Eye (tissue), 1 donor: Measurements from ENCODE around the gene ZFYVE28.

Experiments used
- DNase-seq: peaks from one replicate; pipeline ENCODE4 v3.0.0-alpha.2; 2015

ZFYVE28 gene

GRCh38 chr4:2347190-2347589 is 71.3 kb downstream of the ZFYVE28 start:
- DNase-seq: no peak

DNA sequence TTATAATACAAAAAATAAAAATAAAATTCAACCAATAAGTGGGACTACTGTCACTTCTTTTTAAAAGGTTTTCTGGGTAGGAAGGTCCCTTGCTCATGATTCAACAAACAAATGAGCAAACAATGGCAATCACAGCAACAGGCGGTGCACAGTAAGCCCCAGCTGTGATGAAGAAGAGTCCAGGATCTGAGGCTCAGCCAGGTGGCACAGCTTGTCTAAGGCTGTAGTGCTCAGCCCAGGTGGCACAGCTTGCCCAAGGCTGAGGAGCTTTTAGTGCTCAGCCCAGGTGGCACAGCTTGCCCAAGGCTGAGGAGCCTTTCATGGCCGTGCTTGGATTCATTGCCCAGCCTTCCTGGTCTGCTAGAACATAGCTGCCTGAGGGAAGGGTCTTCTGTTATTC is 75.0 kb downstream of the ZFYVE28 start:
- DNase-seq: no peak

GRCh38 chr4:2341911-2342652 is 76.4 kb downstream of the ZFYVE28 start:
- DNase-seq: no peak

- DNase-seq: no peak
Measured at GRCh38 chr4:2341261-2341841, 77.1 kb downstream of the ZFYVE28 start.

- no peak for DNase-seq
Measured at GRCh38 chr4:2340272-2341061, 78.0 kb downstream of the ZFYVE28 start.

DNA sequence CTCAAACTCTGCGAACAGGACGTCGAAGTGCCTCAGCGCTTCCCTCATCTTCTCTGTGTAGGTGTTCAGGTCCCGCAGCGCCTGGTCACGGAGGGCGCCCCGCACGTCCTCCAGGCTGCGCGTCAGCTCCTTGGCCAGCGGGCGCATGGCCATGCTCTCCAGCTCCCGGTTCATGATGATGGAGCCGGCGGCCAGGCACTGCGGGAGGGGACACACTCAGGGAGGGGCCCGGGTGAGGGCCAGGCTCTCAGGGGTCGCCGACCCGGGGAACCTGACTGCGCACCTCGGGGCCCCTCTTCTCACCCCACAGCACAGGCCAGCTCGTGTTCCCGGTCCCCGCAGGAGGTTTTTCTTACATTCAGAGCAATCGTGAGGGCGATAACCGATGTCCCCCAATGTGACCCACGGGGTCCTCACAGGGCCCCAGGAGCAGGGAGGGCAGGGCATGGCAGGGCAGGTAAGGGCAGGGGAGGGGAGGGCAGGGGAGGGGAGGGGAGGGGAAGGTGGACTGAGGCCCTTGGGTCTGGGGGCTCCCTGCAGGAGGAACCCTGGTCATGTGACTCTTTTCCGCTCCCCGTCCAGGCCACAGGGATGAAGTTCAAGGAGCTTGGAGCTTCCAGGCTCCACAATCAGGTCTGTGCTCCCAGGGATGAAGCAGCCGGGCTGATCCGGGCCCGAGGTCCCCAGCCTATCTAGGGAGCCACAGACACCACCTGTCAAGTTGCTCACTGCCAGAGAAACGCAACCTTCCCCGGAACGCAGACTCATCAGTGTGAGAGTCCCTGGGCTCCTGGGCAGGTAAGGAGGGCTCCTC is 78.8 kb downstream of the ZFYVE28 start:
- no peak for DNase-seq

DNA sequence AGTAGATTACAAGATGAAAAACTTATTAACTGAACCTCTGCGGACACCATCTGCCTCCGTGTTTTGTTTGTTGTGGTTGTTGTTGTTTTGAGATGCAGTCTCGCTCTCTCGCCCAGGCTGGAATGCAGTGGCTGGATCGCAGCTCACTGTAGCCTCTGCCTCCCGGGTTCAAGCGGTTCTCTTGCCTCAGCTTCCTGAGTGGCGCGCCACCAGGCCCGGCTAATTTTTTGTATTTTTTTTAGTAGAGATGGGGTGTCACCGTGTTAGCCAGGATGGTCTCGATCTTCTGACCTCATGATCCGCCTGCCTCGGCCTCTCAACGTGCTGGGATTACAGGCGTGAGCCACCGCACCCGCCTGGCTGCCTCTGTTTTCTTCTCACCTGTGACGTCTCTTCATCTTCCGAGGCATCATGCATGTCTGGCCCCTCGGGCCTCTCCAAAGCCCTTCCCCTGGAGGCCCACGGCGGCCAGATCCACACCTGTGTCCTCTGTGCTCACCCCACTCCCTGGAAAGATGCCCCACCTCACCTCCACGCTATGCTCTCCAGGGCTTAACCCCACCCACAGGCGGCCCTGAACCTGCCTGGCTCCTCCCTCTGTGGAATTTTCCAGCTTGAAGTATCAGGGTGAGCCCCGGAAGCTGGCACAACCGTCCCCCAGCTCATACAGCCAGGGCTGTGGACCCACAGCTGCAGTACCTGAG is 79.5 kb downstream of the ZFYVE28 start:
- DNase-seq: no peak

GRCh38 chr4:2337896-2338295 is 80.5 kb downstream of the ZFYVE28 start:
- no peak for DNase-seq

GRCh38 chr4:2337131-2337723 is 81.2 kb downstream of the ZFYVE28 start:
- no peak for DNase-seq

GRCh38 chr4:2336659-2337058 is 81.8 kb downstream of the ZFYVE28 start:
- no peak for DNase-seq

DNA sequence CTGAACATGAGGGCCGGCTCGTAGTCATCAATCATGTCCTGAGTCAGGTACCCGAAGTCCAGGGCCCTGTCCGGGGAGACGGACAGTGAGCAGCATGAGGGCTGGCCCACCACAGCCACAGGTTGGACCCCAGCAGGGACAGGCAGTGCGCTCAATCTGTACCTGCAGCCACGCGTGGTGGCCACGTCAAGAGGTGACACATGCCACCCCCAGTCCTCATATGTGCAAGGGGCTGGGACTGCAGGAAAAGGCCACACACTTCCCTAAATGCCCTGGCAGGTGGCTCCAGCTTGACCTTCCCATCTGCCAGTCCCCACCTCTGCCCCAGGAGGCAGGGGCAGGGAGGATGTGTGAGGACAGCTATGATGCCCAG is 82.7 kb downstream of the ZFYVE28 start:
- no peak for DNase-seq

DNA sequence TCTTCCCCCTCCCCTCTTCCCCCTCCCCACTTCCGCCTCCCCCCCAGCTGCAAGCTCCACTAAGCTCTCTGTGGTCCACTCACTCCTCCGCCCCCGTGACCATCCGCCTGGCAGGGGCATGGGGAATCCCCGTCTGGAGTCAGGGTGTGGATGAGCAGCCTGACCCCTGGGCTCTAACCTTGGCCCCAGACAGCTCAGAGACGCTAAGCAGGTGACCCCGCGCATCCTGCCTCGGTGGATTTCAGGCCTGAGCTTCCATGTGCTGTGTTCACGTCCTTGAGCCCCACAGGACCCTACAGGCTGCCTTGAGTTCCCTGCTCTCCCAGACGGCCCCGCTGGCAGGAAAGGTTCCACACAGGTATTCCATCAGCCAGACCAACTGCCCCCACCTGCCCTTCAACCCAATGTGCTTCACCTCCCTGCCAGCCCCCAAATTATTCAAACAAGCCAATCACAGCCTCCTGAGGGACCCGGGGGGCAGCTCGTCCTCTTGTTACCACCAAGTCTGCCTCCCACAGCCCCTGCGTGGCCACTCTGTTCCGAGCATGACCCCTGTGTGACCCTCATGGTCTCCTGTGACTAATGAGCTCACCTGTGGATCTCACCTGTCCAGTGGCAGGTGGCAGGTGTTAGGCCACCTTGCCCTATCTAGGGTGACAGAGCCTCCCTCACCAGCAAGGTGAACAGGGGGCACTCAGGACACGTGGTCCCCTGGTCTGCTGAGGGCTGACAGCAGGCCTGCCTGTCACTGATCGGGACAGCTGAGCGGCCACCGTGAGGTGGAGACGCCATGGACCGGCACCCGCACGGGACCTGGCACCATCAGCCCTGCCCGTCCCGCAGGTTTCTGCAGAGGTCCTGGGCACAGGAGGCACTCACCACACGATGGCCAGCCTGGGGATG is 83.4 kb downstream of the ZFYVE28 start:
- no peak for DNase-seq

DNA sequence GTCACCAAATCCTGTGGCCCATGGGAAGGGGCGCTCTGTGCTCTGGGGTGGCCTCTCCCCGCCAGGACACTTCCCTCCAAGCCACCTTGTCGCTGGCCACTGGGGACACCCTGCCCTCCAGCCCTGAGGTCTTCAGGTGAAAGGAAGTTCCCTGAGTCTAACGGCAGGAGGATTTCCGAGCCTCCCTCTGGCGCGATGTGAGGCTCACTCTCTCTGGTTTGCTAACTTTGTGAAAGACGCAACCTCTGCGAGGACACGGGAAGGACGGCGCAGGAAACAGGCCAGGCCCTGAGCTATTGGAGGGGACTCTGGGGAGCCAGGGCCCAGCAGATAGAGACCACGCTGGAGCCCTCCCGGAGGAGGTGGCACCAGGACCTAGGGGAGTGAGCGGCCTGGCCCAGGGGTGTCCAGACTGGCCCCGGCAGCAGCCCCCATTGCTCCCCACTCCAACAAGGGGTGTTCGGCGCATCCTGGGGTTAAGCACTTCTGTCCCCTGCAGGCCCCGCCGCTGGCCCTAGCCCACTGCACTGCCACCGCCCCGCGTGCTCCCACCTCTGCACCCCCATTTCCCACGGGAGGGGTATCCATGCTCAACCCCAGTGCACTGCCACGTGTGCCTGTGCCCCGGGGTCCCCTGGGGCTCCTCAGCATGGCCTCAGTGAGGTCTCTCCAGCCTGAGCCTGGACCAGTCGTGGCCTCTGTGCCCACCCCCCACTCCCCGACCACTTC is 84.4 kb downstream of the ZFYVE28 start:
- no peak for DNase-seq

DNA sequence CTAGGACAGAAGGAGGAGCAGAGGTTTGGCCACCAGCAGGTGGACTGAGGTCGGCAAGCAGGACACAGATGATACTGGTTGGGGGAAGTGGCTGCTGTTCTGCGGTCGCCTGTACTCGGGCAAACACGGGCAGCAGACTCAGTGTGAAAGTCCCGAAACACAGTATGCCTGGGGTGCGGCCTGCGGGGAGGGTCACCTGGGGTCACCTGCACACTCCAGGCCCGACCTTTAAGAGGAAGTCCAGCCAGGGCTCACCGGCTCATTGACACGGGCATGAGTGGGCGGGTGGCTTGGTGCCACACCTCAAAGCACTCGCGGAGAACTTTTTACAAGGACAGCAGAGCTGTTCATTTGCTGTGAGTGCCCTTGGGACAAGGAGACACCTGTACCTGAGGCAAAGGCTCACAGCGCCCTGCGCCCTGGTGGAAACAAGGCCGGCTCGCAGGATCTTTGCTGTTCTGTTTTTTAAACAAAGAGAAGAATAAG is 85.0 kb downstream of the ZFYVE28 start:
- DNase-seq: no peak

GRCh38 chr4:2332976-2333319 is 85.5 kb downstream of the ZFYVE28 start:
- DNase-seq: no peak

DNA sequence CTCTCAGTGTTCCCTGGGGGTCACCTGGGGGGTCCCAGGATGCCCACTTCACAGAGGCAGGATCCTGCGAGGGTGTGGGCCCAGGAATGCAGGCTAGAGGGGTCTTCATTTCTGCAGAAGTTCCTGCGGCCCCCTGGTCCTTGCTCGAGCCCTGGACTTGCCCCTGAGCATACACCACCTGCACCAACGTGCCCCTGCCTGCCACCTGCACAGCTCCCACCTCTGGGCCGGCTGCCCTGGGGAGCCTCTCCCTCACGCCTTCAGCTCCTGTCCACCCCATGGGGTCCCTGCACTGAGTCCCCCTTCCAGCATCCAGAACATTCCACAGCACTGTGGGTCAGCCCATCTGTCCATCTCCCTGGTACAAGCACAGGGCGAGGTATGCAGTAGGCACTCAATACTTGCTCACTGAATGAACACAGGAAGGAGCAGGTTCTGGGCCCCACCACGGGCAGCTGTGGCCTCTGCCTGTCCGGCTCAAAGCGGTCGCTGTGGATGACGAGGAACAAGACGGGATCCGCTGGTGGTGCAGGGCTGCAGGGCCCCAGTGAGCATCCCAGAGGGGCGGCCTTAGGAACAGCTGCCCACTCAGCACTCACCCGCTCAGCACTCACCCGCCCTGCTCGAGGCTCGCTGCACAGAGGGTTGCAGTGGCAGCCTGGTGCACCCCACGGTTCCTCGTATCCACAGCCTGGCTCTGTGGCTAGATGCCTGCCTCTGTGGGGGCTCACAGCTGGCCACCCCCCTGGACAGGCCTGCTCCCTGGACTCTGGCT is 86.1 kb downstream of the ZFYVE28 start:
- DNase-seq: no peak

DNA sequence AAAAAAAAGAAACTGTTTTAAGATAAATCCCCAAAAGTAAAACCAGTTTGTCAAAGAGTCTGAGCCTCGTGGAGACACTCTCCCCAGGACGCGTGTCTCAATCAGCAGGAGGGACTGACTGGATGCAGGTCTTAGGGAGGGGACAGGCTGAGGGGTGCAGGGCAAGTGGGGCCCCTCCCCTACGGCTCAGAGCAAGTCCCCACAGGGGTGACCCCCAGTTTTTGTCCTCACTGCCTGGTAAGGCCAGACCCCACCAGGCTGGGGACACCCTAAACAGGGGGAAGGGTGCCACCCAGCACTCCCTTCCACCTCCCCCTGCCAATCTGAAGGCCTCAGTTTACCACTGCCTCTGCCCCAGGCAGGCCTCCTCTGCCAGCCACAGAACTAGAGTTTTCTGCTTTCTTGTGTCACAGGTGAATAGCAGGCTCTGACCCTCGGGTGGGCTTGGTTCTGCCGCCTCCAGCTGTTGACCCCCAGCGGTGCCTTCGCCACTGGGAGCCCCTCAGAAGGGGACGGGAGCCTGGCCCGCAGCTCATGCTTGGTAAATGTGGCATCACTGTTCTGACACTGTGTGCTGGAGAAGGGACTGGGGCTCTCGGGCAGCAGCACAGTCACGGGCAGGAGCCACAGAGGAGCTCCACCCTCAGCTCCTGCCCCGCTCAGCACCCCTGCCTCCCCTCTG is 86.8 kb downstream of the ZFYVE28 start:
- DNase-seq: no peak

DNA sequence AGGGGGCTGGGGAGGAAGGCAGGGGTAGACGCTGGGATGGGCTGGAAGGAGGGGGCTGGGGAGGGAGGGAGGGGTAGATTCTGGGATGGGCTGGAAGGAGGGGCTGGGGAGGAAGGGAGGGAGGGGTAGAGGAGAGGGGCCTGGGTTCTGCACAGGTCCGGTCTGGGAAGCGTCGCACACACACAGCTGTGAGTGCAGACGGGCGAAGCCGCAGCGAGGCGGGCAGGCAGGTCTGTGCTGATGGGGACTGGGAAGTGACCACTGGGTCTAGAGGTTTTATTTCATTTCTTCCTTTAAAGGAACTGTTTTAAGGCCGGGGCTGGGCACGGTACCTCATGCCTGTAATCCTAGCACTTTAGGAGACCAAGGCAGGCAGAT is 87.4 kb downstream of the ZFYVE28 start:
- DNase-seq: no peak
